Suprapubic skin (tissue), 4 donors: ENCODE measurements around the gene TJP3. TPM values are rescaled to one million over a fixed set of nuclear protein-coding genes. Genes with fewer than 3 reads are reported as not detected.

ENCODE experiments used
- DNase-seq, 2 donors: peaks; one replicate each; pipeline ENCODE4 v3.0.0-alpha.2; 2019; ENCODE audit warnings: low spot score in 2 of 2
- H3K27ac ChIP-seq: fragments of 200-600 bp; sonication (generic); one replicate; pipeline ENCODE4 v1.5.1; 2019
- H3K27me3 ChIP-seq: fragments of 200-600 bp; sonication (generic); one replicate; pipeline ENCODE4 v1.5.1; 2019
- H3K36me3 ChIP-seq: fragments of 200-600 bp; sonication (generic); one replicate; pipeline ENCODE4 v1.5.1; 2019
- H3K4me1 ChIP-seq: fragments of 200-600 bp; sonication (generic); one replicate; pipeline ENCODE4 v1.5.1; 2019
- H3K4me3 ChIP-seq: fragments of 200-600 bp; sonication (generic); one replicate; pipeline ENCODE4 v1.5.1; 2019; ENCODE audit warnings: mild to moderate bottlenecking
- H3K9me3 ChIP-seq: fragments of 200-600 bp; sonication (generic); one replicate; pipeline ENCODE4 v1.5.1; 2019
- EP300 ChIP-seq: sonication (generic); formaldehyde crosslinking; IDR thresholded peaks from one replicate; pipeline ENCODE4 v1.6.1; 2017; ENCODE audit warnings: antibody characterized with exemption
- POLR2A ChIP-seq, 2 donors: fragments of 450-650 bp; IDR thresholded peaks; one replicate each; pipeline ENCODE4 v1.6.1; 2017; ENCODE audit warnings: antibody characterized with exemption in 2 of 2, mild to moderate bottlenecking in 2 of 2, moderate library complexity in 2 of 2
- POLR2AphosphoS5 ChIP-seq, 3 donors: sonication (generic); formaldehyde crosslinking; IDR thresholded peaks; one replicate each; pipeline ENCODE4 v1.6.1; 2017; ENCODE audit warnings: antibody characterized with exemption in 3 of 3
- WGBS: methylation state at CpG from one replicate; pipeline ENCODE4 v1.1.5; 2018; 5-methylcytosine and 5-hydroxymethylcytosine counted together
- total RNA-seq, 4 donors: library from RNA; depleted of rRNA; stranded (reverse); fragments of >200 nt; gene quantifications; one replicate each; pipeline ENCODE4 v1.1.0, GENCODE V29; 2016
- TF ChIP-seq, protein P1 (sequence below), 2 donors: fragments of 200-600 bp in 1 of 2; fragments of 450-650 bp in 1 of 2; sonication (generic) in 1 of 2; IDR thresholded peaks; one replicate each; pipeline ENCODE4 v1.5.1; 2016 to 2019; ENCODE audit warnings: antibody characterized with exemption in 2 of 2, mild to moderate bottlenecking in 1 of 2, moderate library complexity in 1 of 2

Gene TJP3
- total RNA-seq, 4 donors from 2014 or later, result 11.4 to 28.1 (median 20.1) TPM

DNA sequence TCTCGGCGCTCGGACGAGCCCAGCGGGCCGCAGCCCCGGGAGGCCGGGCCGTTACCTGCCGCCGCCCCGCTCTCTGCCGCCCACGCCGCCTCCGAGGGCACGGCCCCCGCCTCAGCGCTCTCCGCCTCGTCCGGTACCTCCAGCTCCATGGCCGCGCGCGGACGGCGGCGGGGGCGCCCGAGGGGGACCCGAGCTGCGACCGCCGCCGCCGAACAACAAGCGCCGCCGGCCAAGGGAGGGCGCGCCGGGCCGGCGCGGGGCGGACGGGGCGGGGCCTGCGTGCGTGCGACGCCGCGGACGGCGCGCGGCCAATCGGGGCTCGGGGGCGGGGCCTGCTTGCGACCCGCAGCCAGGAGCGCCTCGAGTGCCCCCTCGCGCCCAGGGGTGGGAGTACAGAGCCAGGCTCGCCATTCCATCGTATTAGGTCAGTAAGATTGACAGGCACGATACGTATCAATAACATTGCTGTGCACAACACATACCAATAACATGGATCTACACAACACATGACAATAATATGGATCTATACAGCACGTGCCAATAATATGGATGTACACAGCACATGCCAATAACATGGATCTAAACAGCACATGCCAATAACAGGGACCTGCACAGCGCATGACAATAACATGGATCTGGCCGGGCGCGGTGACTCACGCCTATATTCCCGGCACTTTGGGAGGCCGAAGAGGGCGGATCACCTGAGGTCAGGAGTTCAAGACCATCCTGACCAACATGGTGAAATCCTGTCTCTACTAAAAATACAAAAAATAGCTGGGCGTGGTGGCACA, 7.7 kb upstream of the TJP3 start, which contains the start of gene PIP5K1C:
PIP5K1C (minus strand) TSS at position 227 of the 791 bp plus-strand sequence; CDS start at position 149, 78 bp downstream.
- H3K9me3 ChIP-seq, result no peaks in the 10 kb centered on the region
- H3K4me3 ChIP-seq, result peak within 1 kb of the TSS; percentile 88
- no peaks in the 10 kb centered on the region for H3K36me3 ChIP-seq
- TF ChIP-seq, protein P1, sequence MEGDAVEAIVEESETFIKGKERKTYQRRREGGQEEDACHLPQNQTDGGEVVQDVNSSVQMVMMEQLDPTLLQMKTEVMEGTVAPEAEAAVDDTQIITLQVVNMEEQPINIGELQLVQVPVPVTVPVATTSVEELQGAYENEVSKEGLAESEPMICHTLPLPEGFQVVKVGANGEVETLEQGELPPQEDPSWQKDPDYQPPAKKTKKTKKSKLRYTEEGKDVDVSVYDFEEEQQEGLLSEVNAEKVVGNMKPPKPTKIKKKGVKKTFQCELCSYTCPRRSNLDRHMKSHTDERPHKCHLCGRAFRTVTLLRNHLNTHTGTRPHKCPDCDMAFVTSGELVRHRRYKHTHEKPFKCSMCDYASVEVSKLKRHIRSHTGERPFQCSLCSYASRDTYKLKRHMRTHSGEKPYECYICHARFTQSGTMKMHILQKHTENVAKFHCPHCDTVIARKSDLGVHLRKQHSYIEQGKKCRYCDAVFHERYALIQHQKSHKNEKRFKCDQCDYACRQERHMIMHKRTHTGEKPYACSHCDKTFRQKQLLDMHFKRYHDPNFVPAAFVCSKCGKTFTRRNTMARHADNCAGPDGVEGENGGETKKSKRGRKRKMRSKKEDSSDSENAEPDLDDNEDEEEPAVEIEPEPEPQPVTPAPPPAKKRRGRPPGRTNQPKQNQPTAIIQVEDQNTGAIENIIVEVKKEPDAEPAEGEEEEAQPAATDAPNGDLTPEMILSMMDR (IDR thresholded peaks at IDR 0.05), result peak; percentile 79 to 80
- peak in 1 of 2 donors; percentile 34 for TF ChIP-seq POLR2A (IDR thresholded peaks at IDR 0.05)
- TF ChIP-seq POLR2AphosphoS5 (IDR thresholded peaks at IDR 0.05), result no peak
- no peaks in the 10 kb centered on the region for H3K27me3 ChIP-seq
- H3K27ac ChIP-seq, result peak within 1 kb of the TSS; percentile 81
- WGBS, result 9% methylated on average over 12 of the region's 82 CpGs
- peak; percentile 91 to 94 for DNase-seq
- H3K4me1 ChIP-seq, result peaks cover 25% of the 10 kb centered on the region

DNA sequence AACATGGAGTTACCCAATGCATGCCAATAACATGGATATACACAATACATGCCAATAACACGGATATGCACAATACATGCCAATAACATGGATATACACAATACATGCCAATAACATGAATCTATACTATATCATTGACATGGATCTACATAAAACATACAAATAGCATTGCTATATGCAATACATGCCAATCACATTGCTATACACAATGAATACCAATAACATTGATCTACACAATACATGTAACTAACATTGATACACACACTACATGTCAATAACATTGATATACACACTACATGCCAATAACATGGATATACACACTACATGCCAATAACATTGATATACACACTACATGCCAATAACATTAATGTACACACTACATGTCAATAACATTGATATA, 7.0 kb upstream of the TJP3 start:
- Histone ChIP-seq H3K9me3 (no peaks in the 10 kb centered on the region), H3K27me3 (peaks cover 3% of the 10 kb centered on the region), H3K36me3 (no peaks in the 10 kb centered on the region), H3K4me3 (no peak overlapping the region), H3K27ac (no peak overlapping the region), H3K4me1 (peaks cover 25% of the 10 kb centered on the region)
- WGBS, result 21% methylated on average over 1 of the region's 1 CpG
- no peak for DNase-seq
- no peak for TF ChIP-seq EP300
- no peak for TF ChIP-seq POLR2AphosphoS5 (IDR thresholded peaks at IDR 0.05)
- no peak for TF ChIP-seq POLR2A (IDR thresholded peaks at IDR 0.05)

DNA sequence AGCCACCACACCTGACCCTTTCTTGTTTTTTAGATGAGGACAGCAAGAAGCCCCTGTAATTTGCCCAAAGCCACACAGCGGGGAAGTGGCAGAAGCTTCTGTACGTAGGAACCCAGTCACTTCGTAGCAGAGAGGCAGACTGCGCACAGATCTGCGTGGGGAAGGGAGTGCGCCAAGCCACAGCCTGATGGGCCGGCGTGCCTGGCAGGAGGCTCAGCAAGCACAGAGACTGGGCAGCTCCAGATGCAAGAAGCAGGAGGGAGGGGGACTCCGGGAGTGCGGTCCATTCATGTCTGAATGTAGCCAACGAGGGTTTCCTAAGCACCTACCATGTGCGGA, 347 bp upstream of the TJP3 start:
- peak overlapping the region; percentile 27 for H3K4me3 ChIP-seq
- H3K27ac ChIP-seq, result peak overlapping the region; percentile 67
- 71% methylated on average over 11 of the region's 12 CpGs for WGBS
- TF ChIP-seq POLR2AphosphoS5 (IDR thresholded peaks at IDR 0.05) (no peak), POLR2A (IDR thresholded peaks at IDR 0.05) (no peak), EP300 (no peak)
- TF ChIP-seq, protein P1 (IDR thresholded peaks at IDR 0.05), result no peak
- peaks cover 15% of the 10 kb centered on the region for H3K27me3 ChIP-seq
- peaks cover 6% of the 10 kb centered on the region for H3K4me1 ChIP-seq
- H3K36me3 ChIP-seq, result no peaks in the 10 kb centered on the region
- no peak for DNase-seq
- H3K9me3 ChIP-seq, result no peaks in the 10 kb centered on the region

DNA sequence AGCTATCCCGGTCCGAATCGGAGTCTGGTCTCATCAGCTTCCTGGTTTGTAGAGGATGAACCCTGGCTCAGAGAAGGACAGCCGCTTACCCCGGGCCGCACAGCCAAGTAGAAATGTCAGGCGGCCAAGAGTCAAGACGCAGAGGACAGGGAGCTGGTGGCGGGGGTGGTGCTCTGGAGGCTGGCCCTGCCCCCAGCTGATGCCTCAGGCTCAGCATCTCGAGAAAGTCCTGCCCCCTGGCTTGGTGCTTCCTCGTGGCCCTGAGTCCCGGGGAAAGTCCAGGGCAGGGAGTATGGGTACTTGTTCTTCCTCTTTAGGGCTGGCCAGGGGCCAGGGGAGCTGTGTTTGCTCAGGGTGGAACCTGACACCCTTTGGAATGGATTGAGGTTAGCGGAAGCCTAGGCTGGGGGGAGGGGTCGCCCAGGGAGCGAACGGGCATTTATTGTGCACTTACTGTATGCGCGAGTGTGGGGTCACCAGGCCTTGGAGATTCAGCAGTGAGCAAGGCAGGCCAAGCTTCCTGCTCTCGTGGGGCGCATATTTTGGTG, 2.2 kb downstream of the TJP3 start:
- Histone ChIP-seq H3K27me3 (peaks cover 15% of the 10 kb centered on the region), H3K4me3 (no peak overlapping the region), H3K27ac (no peak overlapping the region), H3K4me1 (peaks cover 12% of the 10 kb centered on the region), H3K36me3 (no peaks in the 10 kb centered on the region), H3K9me3 (no peaks in the 10 kb centered on the region)
- TF ChIP-seq POLR2AphosphoS5 (IDR thresholded peaks at IDR 0.05) (no peak), EP300 (no peak), POLR2A (IDR thresholded peaks at IDR 0.05) (no peak)
- TF ChIP-seq, protein P1 (IDR thresholded peaks at IDR 0.05), result no peak
- peak in 1 of 2 donors; percentile 85 for DNase-seq
- WGBS, result 48% methylated on average over 19 of the region's 20 CpGs

DNA sequence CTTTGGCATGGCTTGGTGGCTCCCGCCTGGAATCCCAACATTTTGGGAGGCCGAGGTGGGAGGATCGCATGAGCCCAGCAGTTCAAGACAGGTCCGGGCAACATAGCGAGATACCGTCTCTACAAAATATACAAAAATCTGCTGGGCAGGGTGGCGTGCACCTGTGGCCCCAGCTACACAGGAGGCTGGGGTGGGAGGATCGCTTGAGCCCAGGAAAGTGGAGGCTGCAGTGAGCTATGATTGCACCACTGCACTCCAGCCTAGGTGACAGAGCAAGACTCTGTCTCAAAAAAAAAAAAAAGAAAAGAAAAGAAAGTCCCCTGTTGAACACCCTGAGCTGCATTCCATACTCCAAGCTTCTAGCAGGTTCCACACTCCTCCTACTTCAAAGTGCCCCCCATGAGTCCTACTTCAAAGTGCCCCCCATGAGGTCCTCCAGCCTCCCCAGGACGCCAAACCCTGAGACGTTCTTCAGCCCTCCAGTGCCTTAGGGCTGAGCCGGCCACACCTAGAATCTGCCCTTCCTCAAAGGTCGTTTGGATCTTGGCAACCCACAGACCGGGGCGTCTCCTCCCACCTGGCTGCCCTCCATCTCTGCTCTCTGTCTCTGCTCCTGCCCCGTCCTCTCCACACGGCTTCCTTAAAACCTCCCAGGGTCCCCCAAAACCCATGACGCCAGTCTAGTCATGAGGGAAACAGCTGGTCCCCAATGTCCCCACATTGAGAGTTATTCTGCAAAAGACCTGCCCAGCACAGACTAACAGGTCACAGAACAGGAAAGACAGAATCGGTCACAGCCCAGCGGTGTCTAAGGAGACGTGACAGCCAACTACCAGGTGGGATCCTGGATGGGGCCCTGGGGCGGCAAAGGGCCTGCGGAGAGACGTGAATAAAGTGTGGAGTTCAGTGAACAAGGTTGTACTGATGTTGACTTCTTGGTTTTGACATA, 4.8 kb downstream of the TJP3 start:
- 33% methylated on average over 23 of the region's 23 CpGs for WGBS
- H3K27ac ChIP-seq, result peak overlapping the region; percentile 4
- no peak overlapping the region for H3K4me3 ChIP-seq
- no peak for TF ChIP-seq POLR2A (IDR thresholded peaks at IDR 0.05)
- no peak for TF ChIP-seq POLR2AphosphoS5 (IDR thresholded peaks at IDR 0.05)
- TF ChIP-seq EP300, result no peak
- TF ChIP-seq, protein P1 (IDR thresholded peaks at IDR 0.05), result no peak
- H3K4me1 ChIP-seq, result peaks cover 12% of the 10 kb centered on the region
- no peaks in the 10 kb centered on the region for H3K9me3 ChIP-seq
- peaks cover 7% of the 10 kb centered on the region for H3K27me3 ChIP-seq
- no peaks in the 10 kb centered on the region for H3K36me3 ChIP-seq
- no peak for DNase-seq
